H7 (cell line): ENCODE results near the gene DUSP3. TPM values are rescaled to one million over a fixed set of nuclear protein-coding genes. Genes with fewer than 3 reads are reported as not detected.
"Not testable (repeated sequence)": the region's sequence is repeated elsewhere in the genome, so short reads cannot be mapped to it uniquely, and the experiment has no call there.

ENCODE experiments used
- DNase-seq: peaks from one replicate; pipeline ENCODE4 v3.0.0; 2012
- H3K27me3 ChIP-seq: 2 replicates; pipeline ENCODE4 v1.6.0; 2011; ENCODE audit warnings: mild to moderate bottlenecking, low read length; ENCODE audit not compliant: control insufficient read depth, insufficient read depth
- H3K36me3 ChIP-seq: replicated peaks from 2 replicates; pipeline ENCODE4 v1.5.1; 2011; ENCODE audit warnings: low read length; ENCODE audit not compliant: control insufficient read depth, insufficient read depth
- H3K4me3 ChIP-seq: 2 replicates; pipeline ENCODE4 v1.5.1; 2011; ENCODE audit warnings: low read depth, mild to moderate bottlenecking, control low read depth, low read length, moderate library complexity; ENCODE audit not compliant: insufficient read depth
- total RNA-seq: library from RNA; depleted of rRNA; stranded (reverse); fragments of >200 nt; shearing (Covaris generic); gene quantifications from 2 replicates; pipeline ENCODE4 v1.2.3, GENCODE V29; 2014

Gene DUSP3
- total RNA-seq, 1 experiment from 2014 or later, result 35.5 TPM

DNA sequence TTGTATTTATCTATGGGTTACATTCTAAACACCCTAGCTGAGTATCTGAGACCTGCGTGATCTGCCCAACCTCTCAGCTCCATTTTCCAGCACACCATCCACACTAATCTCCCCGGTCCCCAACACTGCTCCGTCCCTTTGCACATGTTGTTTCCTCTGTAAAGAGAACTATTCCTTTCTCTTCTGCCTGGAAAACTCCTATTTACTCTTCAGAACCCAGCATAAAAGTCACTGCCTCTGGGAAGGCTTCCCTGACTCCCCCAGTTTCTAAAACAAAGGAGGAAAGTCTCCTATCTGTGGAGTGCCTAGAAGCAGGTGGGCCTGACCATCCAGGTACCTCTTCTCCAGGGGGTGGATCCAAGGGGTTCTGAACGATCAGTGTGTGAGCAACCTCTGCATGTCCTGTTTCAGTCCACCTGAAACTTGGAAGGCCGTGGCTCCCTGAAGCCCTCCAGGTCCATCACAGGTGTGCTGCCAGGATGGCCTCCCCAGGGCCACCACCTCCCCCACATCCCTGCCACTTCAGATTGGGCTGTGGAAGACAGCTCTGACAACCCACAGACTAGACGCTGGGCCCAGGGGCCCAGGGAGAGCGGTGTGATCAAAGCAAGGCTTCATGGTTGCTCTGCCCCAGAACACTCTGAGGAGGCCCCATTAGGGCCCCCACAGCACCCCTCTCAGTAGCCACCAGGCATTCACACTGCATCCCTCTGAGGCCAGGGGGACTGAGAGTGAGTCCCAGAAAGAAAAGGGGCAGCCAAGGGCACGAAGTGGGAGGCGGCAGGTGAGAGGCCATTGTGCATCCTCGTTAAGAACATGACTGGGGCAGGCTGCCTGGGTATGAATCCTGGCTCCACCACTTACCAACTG, 33.9 kb upstream of the DUSP3 start:
- peaks cover 2% of the 10 kb centered on the region for H3K36me3 ChIP-seq
- H3K4me3 ChIP-seq, result no peak overlapping the region
- H3K27me3 ChIP-seq, result no peaks in the 10 kb centered on the region
- peak; percentile 16 for DNase-seq

- peaks cover 2% of the 10 kb centered on the region; the same call in 1 of the 2 replicates for H3K36me3 ChIP-seq
- H3K4me3 ChIP-seq, result no peak overlapping the region
- H3K27me3 ChIP-seq, result no peaks in the 10 kb centered on the region
- peak; percentile 54 for DNase-seq
These were observed 32.0 kb upstream of the DUSP3 start for GRCh38 chr17:43810823-43811222.

DNA sequence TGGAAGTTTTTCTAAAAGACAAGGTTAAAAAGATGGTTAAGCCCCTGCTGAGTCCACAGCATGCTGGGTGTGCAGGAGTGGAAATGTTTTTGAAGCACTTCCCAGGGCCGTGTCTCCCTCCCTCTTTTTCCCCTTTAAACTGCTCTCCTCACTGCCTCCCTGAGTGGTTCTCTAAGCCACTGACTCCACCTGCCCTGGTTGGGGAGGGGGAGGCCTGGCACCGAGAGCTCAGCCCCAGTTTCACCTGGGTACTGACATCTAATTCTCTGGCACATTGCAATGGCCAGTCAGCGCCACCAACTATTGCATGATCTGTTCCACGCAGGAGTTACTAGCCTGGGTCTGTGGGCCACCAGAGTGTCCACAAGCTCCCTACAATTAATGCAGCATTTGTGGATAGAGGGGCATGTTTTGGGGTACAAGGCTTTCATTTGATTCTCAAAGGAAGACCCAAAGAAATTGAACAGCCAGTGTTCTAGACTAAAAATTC, 31.5 kb upstream of the DUSP3 start:
- peak; percentile 47 for DNase-seq
- Histone ChIP-seq H3K4me3 (no peak overlapping the region), H3K27me3 (no peaks in the 10 kb centered on the region), H3K36me3 (peaks cover 2% of the 10 kb centered on the region; the same call in 1 of the 2 replicates)

DNA sequence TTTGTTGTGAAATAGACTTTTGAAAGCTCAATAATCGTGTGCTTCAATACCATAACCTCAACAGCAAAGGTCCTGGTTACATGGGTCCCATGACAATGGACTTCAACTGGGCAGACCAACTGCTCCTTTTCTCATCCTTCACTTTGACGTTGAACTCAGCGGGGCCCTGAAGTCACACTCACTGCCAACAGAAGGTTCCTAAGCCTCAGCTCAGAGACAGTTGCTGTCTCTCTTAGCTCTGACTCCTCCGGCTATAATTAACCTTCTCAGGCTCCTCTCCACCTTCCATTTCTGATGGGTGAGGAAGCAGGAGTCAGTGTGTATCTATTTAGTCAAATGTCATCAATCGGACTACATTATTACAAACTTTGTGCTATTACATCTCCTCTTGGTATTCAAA, 30.3 kb upstream of the DUSP3 start:
- H3K27me3 ChIP-seq, result no peaks in the 10 kb centered on the region
- no peak overlapping the region for H3K4me3 ChIP-seq
- peaks cover 2% of the 10 kb centered on the region; the same call in 1 of the 2 replicates for H3K36me3 ChIP-seq
- no peak for DNase-seq

DNA sequence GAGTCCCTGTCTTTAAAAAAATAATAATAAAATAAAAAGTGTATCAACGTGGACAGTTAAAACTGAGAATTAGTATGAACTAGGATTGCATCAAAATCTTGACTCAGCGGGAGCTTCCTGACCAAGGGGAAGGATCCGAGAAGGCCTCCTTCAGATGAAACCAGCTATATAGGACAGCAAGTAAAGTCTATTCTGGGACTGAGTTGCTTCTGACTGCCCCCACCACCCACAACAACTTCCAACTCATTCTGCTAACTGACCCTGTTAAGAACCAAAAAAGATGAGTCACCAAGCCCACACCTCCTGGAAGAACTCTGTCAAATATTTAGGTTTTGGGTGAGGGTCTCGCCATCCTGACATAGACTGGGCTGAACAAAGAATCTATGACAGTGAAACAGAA, 29.3 kb upstream of the DUSP3 start:
- no peaks in the 10 kb centered on the region for H3K27me3 ChIP-seq
- H3K4me3 ChIP-seq, result no peak overlapping the region
- DNase-seq, result no peak
- H3K36me3 ChIP-seq, result peaks cover 2% of the 10 kb centered on the region; the same call in 1 of the 2 replicates

GRCh38 chr17:43805117-43805516, 26.3 kb upstream of the DUSP3 start:
- no peak for DNase-seq
- Histone ChIP-seq H3K36me3 (peaks cover 1% of the 10 kb centered on the region; the same call in 1 of the 2 replicates), H3K4me3 (no peak overlapping the region), H3K27me3 (no peaks in the 10 kb centered on the region)

DNA sequence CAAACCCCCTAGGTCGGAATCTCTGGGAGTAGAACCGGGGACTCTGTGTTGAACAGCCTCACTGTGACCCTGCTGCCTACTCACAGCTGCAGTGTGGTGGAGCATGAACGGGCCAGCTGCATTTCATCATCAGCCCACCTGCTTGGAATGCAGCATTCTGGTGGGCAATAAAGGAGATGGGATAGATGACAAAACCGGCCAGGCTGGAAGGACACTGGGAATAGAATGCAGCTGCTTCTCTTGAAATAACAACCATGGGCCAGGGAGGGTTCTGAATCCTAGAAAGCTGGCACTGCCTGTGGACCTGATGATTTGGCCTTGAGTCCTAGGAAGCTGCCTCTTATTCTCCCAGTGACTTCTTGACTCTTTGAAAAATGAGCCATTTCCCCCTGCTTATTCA, 25.0 kb upstream of the DUSP3 start:
- peak; percentile 68 for DNase-seq
- Histone ChIP-seq H3K27me3 (no peaks in the 10 kb centered on the region), H3K36me3 (peaks cover 1% of the 10 kb centered on the region; the same call in 1 of the 2 replicates), H3K4me3 (no peak overlapping the region)

GRCh38 chr17:43801844-43802243, 23.1 kb upstream of the DUSP3 start:
- Histone ChIP-seq H3K4me3 (no peak overlapping the region), H3K27me3 (no peaks in the 10 kb centered on the region), H3K36me3 (no peaks in the 10 kb centered on the region)
- DNase-seq, result no peak

DNA sequence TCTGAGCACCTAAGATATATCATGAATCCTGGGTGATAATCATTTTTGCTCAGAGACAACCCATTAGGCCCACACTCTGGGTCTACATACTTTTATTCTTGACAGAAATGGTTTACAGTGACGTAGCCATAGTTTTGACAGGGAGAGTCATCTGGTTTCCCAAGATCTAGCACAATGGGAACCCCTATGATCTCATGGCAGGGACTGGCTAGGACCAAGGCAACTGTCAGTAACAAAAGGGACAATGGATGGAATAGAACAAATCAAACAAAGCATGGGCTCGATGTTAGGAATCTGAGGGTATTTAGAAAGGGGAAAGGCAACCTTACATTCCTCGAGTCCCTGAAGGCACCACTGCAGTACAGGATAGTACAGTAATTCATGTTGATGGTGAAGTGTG, 22.0 kb upstream of the DUSP3 start:
- Histone ChIP-seq H3K27me3 (no peaks in the 10 kb centered on the region), H3K36me3 (no peaks in the 10 kb centered on the region), H3K4me3 (no peak overlapping the region)
- DNase-seq, result no peak

DNA sequence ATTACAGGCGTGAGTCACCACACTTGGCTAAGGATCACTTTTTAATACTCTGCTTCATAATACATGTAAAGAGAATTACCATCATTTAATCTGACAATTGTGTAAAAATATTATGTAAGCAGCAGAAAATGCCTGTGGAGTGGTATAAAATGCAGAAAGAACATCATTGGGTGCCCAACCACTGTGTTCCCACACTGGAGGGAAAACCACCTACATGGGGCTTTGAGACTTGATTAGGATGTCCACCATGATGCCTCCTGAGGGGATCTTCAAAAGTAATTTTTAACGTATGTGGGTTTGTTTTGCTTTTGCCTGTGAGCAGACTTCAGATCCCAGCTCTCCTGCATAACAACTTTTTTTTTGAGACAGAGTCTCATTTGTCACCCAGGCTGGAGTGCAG, 20.3 kb upstream of the DUSP3 start:
- Histone ChIP-seq H3K4me3 (no peak overlapping the region), H3K27me3 (no peaks in the 10 kb centered on the region), H3K36me3 (no peaks in the 10 kb centered on the region)
- no peak for DNase-seq

- H3K36me3 ChIP-seq, DNase-seq, H3K27me3 ChIP-seq, H3K4me3 ChIP-seq: not testable (repeated sequence)
These were observed 19.2 kb upstream of the DUSP3 start for GRCh38 chr17:43798024-43798423.

- not testable (repeated sequence) for H3K27me3 ChIP-seq, H3K36me3 ChIP-seq, DNase-seq, H3K4me3 ChIP-seq
These were observed 13.9 kb upstream of the DUSP3 start for GRCh38 chr17:43792668-43793067.

- no peak overlapping the region for H3K4me3 ChIP-seq
- no peaks in the 10 kb centered on the region for H3K36me3 ChIP-seq
- DNase-seq, result peak; percentile 61
- H3K27me3 ChIP-seq, result no peaks in the 10 kb centered on the region
These were observed 12.8 kb upstream of the DUSP3 start for GRCh38 chr17:43791589-43791988.

- H3K36me3 ChIP-seq, result no peaks in the 10 kb centered on the region
- DNase-seq, result no peak
- H3K27me3 ChIP-seq, result no peaks in the 10 kb centered on the region
- H3K4me3 ChIP-seq, result no peak overlapping the region
These were observed 11.6 kb upstream of the DUSP3 start for GRCh38 chr17:43790311-43790940.

DNA sequence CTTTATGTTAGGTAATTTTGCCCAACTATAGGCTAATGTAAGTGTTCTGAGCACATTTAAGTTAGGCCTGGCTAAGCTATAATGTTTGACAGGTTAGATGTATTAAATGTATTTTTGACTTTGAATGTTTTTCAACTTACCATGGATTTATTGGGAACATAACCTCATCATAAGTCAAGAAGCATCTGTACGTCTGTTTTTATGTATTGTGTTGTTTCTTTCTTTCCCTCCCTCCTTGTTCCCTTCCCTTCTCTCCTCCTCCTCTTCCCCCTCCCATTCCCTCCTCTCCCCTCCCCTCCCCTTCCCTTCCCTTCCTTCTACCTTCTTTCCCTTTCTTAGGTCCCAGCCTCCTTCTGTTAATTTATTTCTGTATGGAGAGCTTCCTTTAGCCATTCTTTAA, 10.7 kb upstream of the DUSP3 start:
- Histone ChIP-seq H3K27me3 (no peaks in the 10 kb centered on the region), H3K36me3 (no peaks in the 10 kb centered on the region), H3K4me3 (no peak overlapping the region)
- DNase-seq, result no peak
